ENCODE data around the gene NDST3.

NDST3 gene

GRCh38 chr4:118102195-118102594 lies 67.9 kb downstream of the NDST3 start:
- Histone ChIP-seq H3K4ac (ENCODE audit: low read length) (no peak overlapping the region), H3K27me3 (ENCODE audit: control insufficient read depth in 3 of 3, insufficient read depth in 3 of 3, low read depth in 1 of 3, low read length in 3 of 3) (no peaks in the 10 kb centered on the region), H4K8ac (ENCODE audit: low read depth, low read length) (no peak overlapping the region), H3K9ac (ENCODE audit: low read depth, low read length, poor library complexity) (no peak overlapping the region), H3K36me3 (replicated peaks in 1 of 2; ENCODE audit: control insufficient read depth in 2 of 2, insufficient read depth in 2 of 2, low read length in 2 of 2) (no peaks in the 10 kb centered on the region), H3K4me1 (ENCODE audit: control insufficient read depth in 2 of 2, insufficient read depth in 1 of 2, low read depth in 1 of 2, low read length in 2 of 2) (peaks cover 0 to 2% of the 10 kb centered on the region in 2 donors), H2AK5ac (ENCODE audit: low read depth, low read length) (no peak overlapping the region), H2BK5ac (ENCODE audit: low read length) (no peak overlapping the region), H2BK15ac (ENCODE audit: low read length) (no peak overlapping the region), H4K91ac (ENCODE audit: low read depth, low read length, poor library complexity) (no peak overlapping the region), H3K79me1 (ENCODE audit: low read depth, low read length) (no peaks in the 10 kb centered on the region), H3K9me3 (replicated peaks in 1 of 2; ENCODE audit: control insufficient read depth in 2 of 2, insufficient read depth in 1 of 2, low read depth in 1 of 2, low read length in 2 of 2) (no peaks in the 10 kb centered on the region), H3K18ac (ENCODE audit: low read length) (no peak overlapping the region), H2AFZ (ENCODE audit: low read length) (no peak overlapping the region), H3K14ac (ENCODE audit: low read length) (no peak overlapping the region), H2BK120ac (ENCODE audit: low read depth, low read length) (no peak overlapping the region), H3K23ac (ENCODE audit: low read depth, low read length, poor library complexity) (no peak overlapping the region), H3K4me3 (ENCODE audit: low read length in 2 of 2) (no peak overlapping the region), H2BK12ac (ENCODE audit: low read length) (no peak overlapping the region), H3K4me2 (ENCODE audit: insufficient read depth, low read length, poor library complexity, severe bottlenecking) (no peak overlapping the region), H3K27ac (replicated peaks; ENCODE audit: low read length) (no peak overlapping the region)
- no peak for DNase-seq (ENCODE audit: low spot score)
- no CpG with 5 or more reads among the region's 2 CpGs for WGBS, 2 donors (ENCODE audit: extremely low coverage in 2 of 2, insufficient read length in 2 of 2, insufficient replicate concordance in 1 of 2)

DNA sequence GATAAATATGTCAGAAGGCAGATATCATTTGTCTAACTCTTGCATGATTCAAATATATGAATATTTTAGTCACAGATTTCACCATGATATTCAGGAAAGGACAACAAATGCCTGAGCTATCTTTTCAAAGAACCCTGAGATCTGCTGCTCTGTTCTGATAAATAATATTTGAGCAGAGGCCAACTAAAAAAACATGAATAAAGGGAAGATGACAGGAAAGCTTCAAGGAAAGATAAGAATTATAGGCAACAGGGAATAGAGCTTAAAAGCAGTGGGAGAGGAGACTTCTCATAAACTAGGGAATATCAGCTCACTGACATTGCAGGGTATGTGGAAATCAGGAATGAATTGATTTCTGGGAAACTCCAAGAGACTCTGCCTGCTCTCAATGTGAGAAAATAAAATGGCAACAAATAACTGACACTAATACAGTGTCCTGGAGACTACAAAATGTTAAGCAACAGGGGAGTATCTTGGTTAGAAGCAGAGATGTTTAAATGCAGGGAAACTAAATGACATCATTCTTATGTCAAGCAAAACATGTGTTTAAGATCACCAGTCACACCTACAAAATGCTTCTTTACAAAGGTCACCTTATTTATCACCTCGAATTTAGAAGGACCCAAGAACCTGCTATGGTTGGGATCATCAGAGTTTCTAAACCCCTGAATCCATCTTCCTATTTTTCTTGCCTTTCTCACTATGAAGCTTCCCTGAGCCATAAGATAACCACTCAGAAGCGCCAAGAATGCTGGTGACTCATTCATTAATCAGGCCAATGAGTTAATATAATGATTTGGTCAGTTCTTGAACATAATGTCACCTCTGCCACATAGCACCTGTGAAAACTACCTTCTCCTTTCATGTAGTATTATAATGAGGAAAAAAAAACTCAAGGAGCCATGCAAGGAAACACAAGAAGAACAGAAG lies 78.1 kb downstream of the NDST3 start:
- H2AFZ ChIP-seq (ENCODE audit: low read length): no peak overlapping the region
- H2BK120ac ChIP-seq (ENCODE audit: low read depth, low read length): no peak overlapping the region
- H2BK15ac ChIP-seq (ENCODE audit: low read length): no peak overlapping the region
- H3K4me1 ChIP-seq (ENCODE audit: control insufficient read depth in 2 of 2, insufficient read depth in 1 of 2, low read depth in 1 of 2, low read length in 2 of 2): no peaks in the 10 kb centered on the region
- no peak overlapping the region for H3K18ac ChIP-seq (ENCODE audit: low read length)
- no peaks in the 10 kb centered on the region for H3K27me3 ChIP-seq (ENCODE audit: control insufficient read depth in 3 of 3, insufficient read depth in 3 of 3, low read depth in 1 of 3, low read length in 3 of 3)
- H4K8ac ChIP-seq (ENCODE audit: low read depth, low read length): no peak overlapping the region
- WGBS, 2 donors (ENCODE audit: extremely low coverage in 2 of 2, insufficient read length in 2 of 2, insufficient replicate concordance in 1 of 2): no CpG with 5 or more reads among the region's 2 CpGs
- no peak overlapping the region for H3K14ac ChIP-seq (ENCODE audit: low read length)
- H3K4me2 ChIP-seq (ENCODE audit: insufficient read depth, low read length, poor library complexity, severe bottlenecking): no peak overlapping the region
- no peaks in the 10 kb centered on the region for H3K9me3 ChIP-seq (replicated peaks in 1 of 2; ENCODE audit: control insufficient read depth in 2 of 2, insufficient read depth in 1 of 2, low read depth in 1 of 2, low read length in 2 of 2)
- H2AK5ac ChIP-seq (ENCODE audit: low read depth, low read length): no peak overlapping the region
- no peak overlapping the region for H3K23ac ChIP-seq (ENCODE audit: low read depth, low read length, poor library complexity)
- no peaks in the 10 kb centered on the region for H3K36me3 ChIP-seq (replicated peaks in 1 of 2; ENCODE audit: control insufficient read depth in 2 of 2, insufficient read depth in 2 of 2, low read length in 2 of 2)
- H3K27ac ChIP-seq (replicated peaks; ENCODE audit: low read length): no peak overlapping the region
- no peak overlapping the region for H3K4me3 ChIP-seq (ENCODE audit: low read length in 2 of 2)
- H3K79me1 ChIP-seq (ENCODE audit: low read depth, low read length): no peaks in the 10 kb centered on the region
- DNase-seq (ENCODE audit: low spot score): no peak
- no peak overlapping the region for H2BK12ac ChIP-seq (ENCODE audit: low read length)
- H3K4ac ChIP-seq (ENCODE audit: low read length): no peak overlapping the region
- no peak overlapping the region for H4K91ac ChIP-seq (ENCODE audit: low read depth, low read length, poor library complexity)
- no peak overlapping the region for H2BK5ac ChIP-seq (ENCODE audit: low read length)
- no peak overlapping the region for H3K9ac ChIP-seq (ENCODE audit: low read depth, low read length, poor library complexity)

GRCh38 chr4:118113220-118113619 lies 78.9 kb downstream of the NDST3 start:
- DNase-seq (ENCODE audit: low spot score): no peak
- Histone ChIP-seq H2BK120ac (ENCODE audit: low read depth, low read length) (no peak overlapping the region), H3K9me3 (replicated peaks in 1 of 2; ENCODE audit: control insufficient read depth in 2 of 2, insufficient read depth in 1 of 2, low read depth in 1 of 2, low read length in 2 of 2) (no peaks in the 10 kb centered on the region), H3K4me2 (ENCODE audit: insufficient read depth, low read length, poor library complexity, severe bottlenecking) (no peak overlapping the region), H3K79me1 (ENCODE audit: low read depth, low read length) (no peaks in the 10 kb centered on the region), H3K4me1 (ENCODE audit: control insufficient read depth in 2 of 2, insufficient read depth in 1 of 2, low read depth in 1 of 2, low read length in 2 of 2) (no peaks in the 10 kb centered on the region), H3K9ac (ENCODE audit: low read depth, low read length, poor library complexity) (no peak overlapping the region), H3K4me3 (ENCODE audit: low read length in 2 of 2) (no peak overlapping the region), H3K14ac (ENCODE audit: low read length) (no peak overlapping the region), H2AFZ (ENCODE audit: low read length) (no peak overlapping the region), H2BK5ac (ENCODE audit: low read length) (no peak overlapping the region), H3K36me3 (replicated peaks in 1 of 2; ENCODE audit: control insufficient read depth in 2 of 2, insufficient read depth in 2 of 2, low read length in 2 of 2) (no peaks in the 10 kb centered on the region), H3K27ac (replicated peaks; ENCODE audit: low read length) (no peak overlapping the region), H3K4ac (ENCODE audit: low read length) (no peak overlapping the region), H4K8ac (ENCODE audit: low read depth, low read length) (no peak overlapping the region), H3K27me3 (ENCODE audit: control insufficient read depth in 3 of 3, insufficient read depth in 3 of 3, low read depth in 1 of 3, low read length in 3 of 3) (no peaks in the 10 kb centered on the region), H3K23ac (ENCODE audit: low read depth, low read length, poor library complexity) (no peak overlapping the region), H4K91ac (ENCODE audit: low read depth, low read length, poor library complexity) (no peak overlapping the region), H2AK5ac (ENCODE audit: low read depth, low read length) (no peak overlapping the region), H3K18ac (ENCODE audit: low read length) (no peak overlapping the region), H2BK12ac (ENCODE audit: low read length) (no peak overlapping the region), H2BK15ac (ENCODE audit: low read length) (no peak overlapping the region)
- WGBS, 2 donors (ENCODE audit: extremely low coverage in 2 of 2, insufficient read length in 2 of 2, insufficient replicate concordance in 1 of 2): no CpG with 5 or more reads among the region's 2 CpGs

DNA sequence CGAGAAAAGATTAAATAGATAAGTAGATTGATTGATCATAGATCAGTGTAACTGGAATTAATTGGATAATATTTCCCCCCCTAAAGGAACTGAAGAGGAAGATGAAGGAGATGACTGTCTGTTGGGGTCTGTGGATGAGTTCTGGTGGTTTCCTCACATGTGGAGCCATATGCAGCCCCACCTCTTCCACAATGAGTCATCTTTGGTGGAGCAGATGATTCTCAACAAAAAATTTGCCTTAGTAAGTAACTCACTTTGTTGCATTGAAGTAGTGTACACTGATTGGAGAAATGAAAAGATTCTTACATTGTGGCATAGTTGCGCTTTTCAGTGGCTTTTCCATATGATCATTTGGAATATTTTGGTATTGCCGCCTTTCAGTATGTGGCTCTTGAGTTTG lies 80.4 kb downstream of the NDST3 start:
- WGBS, 2 donors (ENCODE audit: extremely low coverage in 2 of 2, insufficient read length in 2 of 2, insufficient replicate concordance in 1 of 2): no CpG with 5 or more reads among the region's 3 CpGs
- no peaks in the 10 kb centered on the region for H3K9me3 ChIP-seq (replicated peaks in 1 of 2; ENCODE audit: control insufficient read depth in 2 of 2, insufficient read depth in 1 of 2, low read depth in 1 of 2, low read length in 2 of 2)
- H3K27ac ChIP-seq (replicated peaks; ENCODE audit: low read length): no peak overlapping the region
- no peak overlapping the region for H3K23ac ChIP-seq (ENCODE audit: low read depth, low read length, poor library complexity)
- no peak overlapping the region for H4K8ac ChIP-seq (ENCODE audit: low read depth, low read length)
- no peak overlapping the region for H2BK5ac ChIP-seq (ENCODE audit: low read length)
- H3K4me1 ChIP-seq (ENCODE audit: control insufficient read depth in 2 of 2, insufficient read depth in 1 of 2, low read depth in 1 of 2, low read length in 2 of 2): no peaks in the 10 kb centered on the region
- H2BK120ac ChIP-seq (ENCODE audit: low read depth, low read length): no peak overlapping the region
- no peak for DNase-seq (ENCODE audit: low spot score)
- no peaks in the 10 kb centered on the region for H3K36me3 ChIP-seq (replicated peaks in 1 of 2; ENCODE audit: control insufficient read depth in 2 of 2, insufficient read depth in 2 of 2, low read length in 2 of 2)
- H2BK15ac ChIP-seq (ENCODE audit: low read length): no peak overlapping the region
- H3K4ac ChIP-seq (ENCODE audit: low read length): no peak overlapping the region
- no peak overlapping the region for H3K18ac ChIP-seq (ENCODE audit: low read length)
- no peak overlapping the region for H3K4me3 ChIP-seq (ENCODE audit: low read length in 2 of 2)
- no peak overlapping the region for H3K14ac ChIP-seq (ENCODE audit: low read length)
- no peak overlapping the region for H3K4me2 ChIP-seq (ENCODE audit: insufficient read depth, low read length, poor library complexity, severe bottlenecking)
- H3K9ac ChIP-seq (ENCODE audit: low read depth, low read length, poor library complexity): no peak overlapping the region
- H3K79me1 ChIP-seq (ENCODE audit: low read depth, low read length): no peaks in the 10 kb centered on the region
- H3K27me3 ChIP-seq (ENCODE audit: control insufficient read depth in 3 of 3, insufficient read depth in 3 of 3, low read depth in 1 of 3, low read length in 3 of 3): no peaks in the 10 kb centered on the region
- H2AFZ ChIP-seq (ENCODE audit: low read length): no peak overlapping the region
- H2AK5ac ChIP-seq (ENCODE audit: low read depth, low read length): no peak overlapping the region
- H2BK12ac ChIP-seq (ENCODE audit: low read length): no peak overlapping the region
- no peak overlapping the region for H4K91ac ChIP-seq (ENCODE audit: low read depth, low read length, poor library complexity)
